Uterus (tissue), 2 donors: ENCODE measurements around the gene PTRH2.

ENCODE experiments used
- POLR2A ChIP-seq, 2 donors: fragments of 450-650 bp; IDR thresholded peaks; one replicate each; pipeline ENCODE4 v1.6.1; 2016; ENCODE audit warnings: antibody characterized with exemption in 2 of 2, mild to moderate bottlenecking in 1 of 2, moderate library complexity in 1 of 2
- TF ChIP-seq, protein P1 (sequence below), 4 experiments: fragments of 200-600 bp in 2 of 4; fragments of 450-650 bp in 2 of 4; sonication (generic) in 2 of 4; IDR thresholded peaks; one replicate each; pipeline ENCODE4 v1.5.1; 2016 to 2019; ENCODE audit warnings: antibody characterized with exemption in 4 of 4, mild to moderate bottlenecking in 2 of 4, moderate library complexity in 1 of 4

DNA sequence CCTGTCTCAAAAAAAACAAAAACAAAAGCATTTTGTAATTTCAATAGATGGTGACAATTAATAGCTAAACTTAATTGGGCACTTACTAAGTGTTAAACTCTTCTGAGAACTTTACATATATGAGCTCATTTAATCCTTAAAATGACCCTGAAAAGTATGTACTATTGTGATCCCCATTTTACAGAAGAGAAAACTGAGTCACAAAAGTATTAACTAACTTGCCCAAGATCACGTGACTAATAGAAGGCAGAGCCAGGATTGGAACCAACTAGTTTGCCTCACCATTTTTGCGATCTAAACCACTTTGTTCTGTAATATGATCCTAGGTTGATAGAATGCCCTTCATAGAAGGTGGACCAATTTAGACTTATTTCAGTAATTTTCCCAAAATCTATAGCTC, 26.5 kb upstream of the PTRH2 start:
- TF ChIP-seq, protein P1, sequence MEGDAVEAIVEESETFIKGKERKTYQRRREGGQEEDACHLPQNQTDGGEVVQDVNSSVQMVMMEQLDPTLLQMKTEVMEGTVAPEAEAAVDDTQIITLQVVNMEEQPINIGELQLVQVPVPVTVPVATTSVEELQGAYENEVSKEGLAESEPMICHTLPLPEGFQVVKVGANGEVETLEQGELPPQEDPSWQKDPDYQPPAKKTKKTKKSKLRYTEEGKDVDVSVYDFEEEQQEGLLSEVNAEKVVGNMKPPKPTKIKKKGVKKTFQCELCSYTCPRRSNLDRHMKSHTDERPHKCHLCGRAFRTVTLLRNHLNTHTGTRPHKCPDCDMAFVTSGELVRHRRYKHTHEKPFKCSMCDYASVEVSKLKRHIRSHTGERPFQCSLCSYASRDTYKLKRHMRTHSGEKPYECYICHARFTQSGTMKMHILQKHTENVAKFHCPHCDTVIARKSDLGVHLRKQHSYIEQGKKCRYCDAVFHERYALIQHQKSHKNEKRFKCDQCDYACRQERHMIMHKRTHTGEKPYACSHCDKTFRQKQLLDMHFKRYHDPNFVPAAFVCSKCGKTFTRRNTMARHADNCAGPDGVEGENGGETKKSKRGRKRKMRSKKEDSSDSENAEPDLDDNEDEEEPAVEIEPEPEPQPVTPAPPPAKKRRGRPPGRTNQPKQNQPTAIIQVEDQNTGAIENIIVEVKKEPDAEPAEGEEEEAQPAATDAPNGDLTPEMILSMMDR (IDR thresholded peaks at IDR 0.05) = no peak
- TF ChIP-seq POLR2A (IDR thresholded peaks at IDR 0.05) = no peak
